Naive thymus-derived CD8-positive, alpha-beta T cell (primary cell): ENCODE data around the gene EFS. TPM values are rescaled to one million over a fixed set of nuclear protein-coding genes. Genes with fewer than 3 reads are reported as not detected.

Source experiments
- ATAC-seq, 2 donors: fragments of 150-1000 bp; cut with Tn5 transposase in 1 of 2; sonication (Bioruptor Pico), chemical (Tn5 transposase) in 1 of 2; 1 replicate in 1 of 2; 2 replicates in 1 of 2; pipeline ENCODE4 v1.10.0; 2021; ENCODE audit warnings: mild to moderate bottlenecking in 2 of 2, moderate library complexity in 2 of 2
- POLR2A ChIA-PET: fragments of 350-600 bp; sonication (Branson Sonifier 250); formaldehyde crosslinking; loops from one replicate; lab custom pipeline; 2021; ENCODE audit warnings: antibody characterized with exemption; lab: Charles Lee
- DNase-seq, 10 donors: peaks; one replicate each; pipeline versions ENCODE4 v3.0.0 to v3.0.0-alpha.2; 2020 to 2022
- H3K27ac Mint-ChIP-seq, 10 donors: one replicate each; pipeline ENCODE4 v1.8.0; 2020 to 2022; ENCODE audit warnings: mild to moderate bottlenecking in 10 of 10, mixed read lengths in 10 of 10, moderate library complexity in 4 of 10, inconsistent platforms in 1 of 10
- H3K27me3 Mint-ChIP-seq, 5 donors: one replicate each; pipeline ENCODE4 v1.8.0; 2021 to 2022; ENCODE audit warnings: mixed read lengths in 5 of 5
- H3K36me3 Mint-ChIP-seq, 3 donors: one replicate each; pipeline ENCODE4 v1.8.0; 2020 to 2022; ENCODE audit warnings: mixed read lengths in 3 of 3, mild to moderate bottlenecking in 2 of 3, inconsistent platforms in 1 of 3
- H3K4me1 Mint-ChIP-seq, 4 donors: one replicate each; pipeline ENCODE4 v1.8.0; 2021 to 2022; ENCODE audit warnings: mixed read lengths in 4 of 4
- H3K4me3 Mint-ChIP-seq, 10 donors: one replicate each; pipeline ENCODE4 v1.8.0; 2020 to 2022; ENCODE audit warnings: mild to moderate bottlenecking in 10 of 10, mixed read lengths in 10 of 10, moderate library complexity in 6 of 10, inconsistent platforms in 1 of 10
- H3K9me3 Mint-ChIP-seq, 9 donors: one replicate each; pipeline ENCODE4 v1.8.0; 2020 to 2022; ENCODE audit warnings: mixed read lengths in 9 of 9, mild to moderate bottlenecking in 3 of 9, inconsistent platforms in 1 of 9, moderate library complexity in 1 of 9
- microRNA-seq: library from miRNA; unstranded; fragments of <30 nt; microRNA quantifications from one replicate; pipeline ENCODE4 v1.2.0, GENCODE V29; 2022; ENCODE audit warnings: borderline microRNAs expressed
- polyA plus RNA-seq, 3 donors: library from polyadenylated mRNA; unstranded; fragments of 300-500 nt; fragmentation: Illumina TruSeq; gene quantifications; one replicate each; pipeline ENCODE4 v1.2.3, GENCODE V29; 2021
- total RNA-seq, 8 experiments: library from RNA in 2 of 8; stranded (reverse) in 2 of 8; gene quantifications; one replicate each; pipeline ENCODE4 v1.2.3 and lab custom pipeline; 2021 to 2026

Gene EFS
- total and polyA plus RNA-seq, 5 experiments from 2014 or later: not detected

DNA sequence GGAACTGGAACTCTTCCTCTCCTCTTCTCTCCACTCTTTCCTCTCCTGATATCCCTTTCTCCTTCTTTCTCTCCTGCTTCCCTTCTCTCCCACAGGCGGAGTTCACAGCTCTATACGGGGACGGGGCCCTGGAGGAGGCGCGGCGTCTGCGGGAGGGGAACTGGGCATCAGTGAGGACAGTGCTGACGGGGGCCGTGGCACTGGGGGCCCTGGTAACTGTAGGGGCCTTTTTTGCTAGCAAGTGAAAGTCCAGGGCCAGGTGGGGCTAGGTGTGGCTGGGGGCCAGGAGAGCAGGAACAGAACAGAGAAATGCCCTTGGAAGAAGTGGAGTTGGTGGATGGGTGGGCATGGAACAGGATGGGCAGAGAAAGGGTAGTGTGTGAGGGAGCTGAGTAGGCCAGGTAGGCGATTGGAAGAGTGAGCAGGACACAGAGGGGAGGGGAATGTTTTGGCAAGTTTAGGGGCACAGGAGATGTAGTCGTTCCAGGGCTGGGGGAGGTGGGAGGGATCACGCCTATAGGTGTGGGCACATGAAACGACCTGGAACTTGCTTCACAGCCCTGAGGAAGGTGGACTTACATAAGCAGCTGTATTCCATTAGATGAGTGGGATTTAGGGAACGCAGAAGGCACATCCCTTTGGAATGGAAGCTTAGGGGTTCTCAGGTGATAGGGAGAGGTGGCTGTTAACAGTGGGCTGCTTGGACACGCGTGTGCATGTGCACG is 56.1 kb downstream of the EFS start:
- Mint-ChIP-seq H3K27me3 (peaks cover 6 to 42% (median 34%) of the 10 kb centered on the region in 5 donors), H3K4me3 (no peak overlapping the region), H3K36me3 (no peaks in the 10 kb centered on the region), H3K27ac (peak overlapping the region in 1 of 10 donors; percentile 38), H3K9me3 (no peaks in the 10 kb centered on the region), H3K4me1 (peaks cover 0 to 14% (median 2%) of the 10 kb centered on the region in 4 donors)
- ATAC-seq (no peak), DNase-seq (no peak)
- POLR2A ChIA-PET: interaction anchor here (12.5 kb wide), 1 partner anchor 12 kb away, joined by 376 read pairs; the partner anchor contains the start of gene PABPN1

DNA sequence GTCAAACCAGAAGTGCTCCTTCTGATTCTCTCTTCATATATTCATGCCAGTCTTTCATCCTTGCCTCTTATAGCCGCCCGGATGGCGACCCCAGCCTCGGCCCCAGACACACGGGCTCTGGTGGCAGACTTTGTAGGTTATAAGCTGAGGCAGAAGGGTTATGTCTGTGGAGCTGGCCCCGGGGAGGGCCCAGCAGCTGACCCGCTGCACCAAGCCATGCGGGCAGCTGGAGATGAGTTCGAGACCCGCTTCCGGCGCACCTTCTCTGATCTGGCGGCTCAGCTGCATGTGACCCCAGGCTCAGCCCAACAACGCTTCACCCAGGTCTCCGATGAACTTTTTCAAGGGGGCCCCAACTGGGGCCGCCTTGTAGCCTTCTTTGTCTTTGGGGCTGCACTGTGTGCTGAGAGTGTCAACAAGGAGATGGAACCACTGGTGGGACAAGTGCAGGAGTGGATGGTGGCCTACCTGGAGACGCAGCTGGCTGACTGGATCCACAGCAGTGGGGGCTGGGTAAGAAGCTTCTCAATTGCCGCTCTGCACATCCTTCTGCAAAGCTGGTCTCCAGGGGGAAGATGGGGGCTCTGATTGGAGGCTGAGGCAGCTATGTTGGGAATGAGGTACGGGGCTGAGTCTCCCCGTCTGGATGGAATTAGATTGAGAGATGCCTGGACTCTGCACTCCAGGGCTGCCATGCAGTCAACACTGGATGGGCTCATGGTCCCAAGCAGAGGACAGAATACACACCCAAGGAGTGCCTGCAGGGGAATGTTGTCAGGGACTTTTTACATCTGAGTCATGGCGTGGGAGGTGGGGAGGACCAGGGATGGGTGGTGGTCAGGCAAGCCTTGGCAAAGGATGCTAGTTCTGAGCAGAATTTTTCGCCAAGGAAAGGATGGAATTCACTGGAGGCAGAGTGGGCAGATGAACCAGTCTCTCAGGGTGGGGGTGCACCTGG is 57.0 kb downstream of the EFS start:
- peak overlapping the region in 2 of 10 donors; percentile 39 to 75 for H3K4me3 Mint-ChIP-seq
- H3K36me3 Mint-ChIP-seq: no peaks in the 10 kb centered on the region
- no peaks in the 10 kb centered on the region for H3K9me3 Mint-ChIP-seq
- peaks cover 4 to 17% (median 6%) of the 10 kb centered on the region in 4 donors for H3K4me1 Mint-ChIP-seq
- H3K27ac Mint-ChIP-seq: no peak overlapping the region
- ATAC-seq (no peak), DNase-seq (no peak)
- H3K27me3 Mint-ChIP-seq: peaks cover 6 to 42% (median 34%) of the 10 kb centered on the region in 5 donors
- POLR2A ChIA-PET: interaction anchor here (12.5 kb wide), 1 partner anchor 12 kb away, joined by 376 read pairs; the partner anchor contains the start of gene PABPN1

DNA sequence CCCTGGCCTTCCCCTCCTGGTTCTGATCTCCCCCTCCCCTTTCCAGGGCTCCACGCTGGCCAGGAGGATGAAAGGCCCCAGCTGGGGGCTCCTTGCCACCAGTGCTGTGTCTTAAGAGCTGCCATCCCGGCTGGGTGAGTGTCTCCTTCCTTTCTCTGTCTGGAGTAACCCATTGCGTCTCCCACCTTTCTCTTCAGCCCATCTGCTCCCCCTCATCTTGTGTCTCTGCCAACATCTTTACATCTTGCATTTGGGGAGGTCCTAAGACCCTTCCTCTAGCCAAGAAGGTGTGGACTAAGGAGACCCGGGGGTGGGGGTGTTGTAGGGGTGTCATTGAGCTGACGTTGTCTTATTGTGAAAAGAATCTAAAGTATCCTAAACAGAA is 57.8 kb downstream of the EFS start:
- H3K27ac Mint-ChIP-seq: peak overlapping the region in 2 of 10 donors; percentile 23 to 51
- POLR2A ChIA-PET: interaction anchor here (12.5 kb wide), 1 partner anchor 13 kb away, joined by 376 read pairs; the partner anchor contains the start of gene PABPN1
- peak overlapping the region in 1 of 10 donors; percentile 75 for H3K4me3 Mint-ChIP-seq

DNA sequence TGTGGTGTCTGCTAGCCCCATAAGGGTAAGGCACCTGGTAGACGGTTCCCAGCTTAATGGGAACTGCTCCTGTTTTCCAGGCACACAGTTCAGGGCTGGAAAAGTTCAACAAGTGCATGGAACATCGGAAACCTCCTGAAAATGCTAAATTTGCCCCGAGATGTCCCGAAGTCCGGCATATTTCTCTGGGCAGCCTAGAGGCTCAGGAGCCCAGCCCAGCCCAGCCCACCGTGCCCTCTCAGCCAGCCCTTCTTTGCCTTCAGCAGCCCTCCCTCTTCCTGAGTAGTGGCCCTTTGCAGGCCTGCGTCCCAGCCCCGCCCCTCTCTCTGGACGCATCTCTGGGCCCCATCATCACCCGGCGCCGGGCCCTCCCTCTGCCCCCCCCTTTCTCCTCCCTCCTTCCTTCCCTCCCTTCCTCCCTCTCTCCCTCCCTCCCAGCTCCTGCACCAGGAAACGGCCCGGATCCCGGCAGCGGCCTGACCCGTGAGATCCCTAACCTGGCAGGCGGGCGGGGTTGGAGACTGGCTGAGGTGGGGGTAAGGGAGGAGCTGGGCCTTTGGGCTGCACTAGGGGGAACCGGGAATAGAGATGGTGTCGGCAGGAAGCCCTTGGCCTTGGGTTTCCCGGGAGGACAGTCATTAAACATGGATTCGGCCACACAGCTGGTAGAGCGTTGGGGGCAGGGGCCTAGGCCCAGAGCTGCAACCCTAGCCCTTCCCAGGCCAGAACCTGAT is 58.4 kb downstream of the EFS start, which contains the start of gene BCL2L2:
TSS of gene BCL2L2 (plus strand) at position 422 of the 734 bp plus-strand sequence. CDS start 935 bp downstream, outside the sequence.
- Mint-ChIP-seq H3K27me3 (peaks cover 6 to 42% (median 34%) of the 10 kb centered on the region in 5 donors), H3K4me3 (peak within 1 kb of the TSS in 2 of 10 donors; percentile 39 to 75), H3K27ac (peak within 1 kb of the TSS in 3 of 10 donors; percentile 7 to 51 (median 23)), H3K4me1 (peaks cover 8 to 22% (median 11%) of the 10 kb centered on the region in 4 donors), H3K9me3 (no peaks in the 10 kb centered on the region), H3K36me3 (no peaks in the 10 kb centered on the region)
- ATAC-seq (no peak), DNase-seq (no peak)
- POLR2A ChIA-PET: interaction anchor here (12.5 kb wide), 1 partner anchor 14 kb away, joined by 376 read pairs; the partner anchor contains the start of gene PABPN1

More for the DNA sequence above, 57.8 kb downstream of the EFS start:
- peaks cover 6 to 42% (median 34%) of the 10 kb centered on the region in 5 donors for H3K27me3 Mint-ChIP-seq
- no peaks in the 10 kb centered on the region for H3K36me3 Mint-ChIP-seq
- DNase-seq (no peak), ATAC-seq (no peak)
- H3K9me3 Mint-ChIP-seq: no peaks in the 10 kb centered on the region
- peaks cover 8 to 22% (median 11%) of the 10 kb centered on the region in 4 donors for H3K4me1 Mint-ChIP-seq

Small RNA genes within 50 kb of the gene (microRNA-seq; reads per million reads assigned to microRNA genes)
- not detected for gene MIR208A

Other genes starting within 250 kb of the EFS start
- 1 to 10 TPM; 1.5 to 1.8 TPM for gene CEBPE, start 245.9 kb downstream of the EFS start, total RNA-seq
- 1 to 10 TPM in 2 of 3 donors, under 1 TPM in 1; 0.66 to 2.4 (median 1.6) TPM for gene CEBPE, start 245.9 kb downstream of the EFS start, polyA plus RNA-seq
- 1 to 10 TPM; 7.2 to 7.9 TPM for gene SLC7A8, start 181.5 kb downstream of the EFS start, total RNA-seq
- 10 to 100 TPM in 2 of 3 donors, 1 to 10 TPM in 1; 4.0 to 12.8 (median 10.9) TPM for gene SLC7A8, start 181.5 kb downstream of the EFS start, polyA plus RNA-seq
- not detected for gene RNF212B, start 127.2 kb downstream of the EFS start, total RNA-seq
- not detected for gene RNF212B, start 127.2 kb downstream of the EFS start, polyA plus RNA-seq
- gene HOMEZ, start 79.0 kb downstream of the EFS start, total RNA-seq: 10 to 100 TPM; 15.4 to 16.0 TPM
- gene HOMEZ, start 79.0 kb downstream of the EFS start, polyA plus RNA-seq: 1 to 10 TPM; 3.9 to 6.1 (median 5.9) TPM
- 100 to 1,000 TPM; 113 to 119 TPM for gene PPP1R3E, start 62.3 kb downstream of the EFS start, total RNA-seq
- gene PPP1R3E, start 62.3 kb downstream of the EFS start, polyA plus RNA-seq: 1 to 10 TPM; 2.6 to 3.1 (median 3.1) TPM
- 1 to 10 TPM; 3.8 to 4.2 TPM for gene BCL2L2, start 58.3 kb downstream of the EFS start, total RNA-seq
- gene BCL2L2, start 58.3 kb downstream of the EFS start, polyA plus RNA-seq: not detected
- gene PABPN1, start 43.7 kb downstream of the EFS start, total RNA-seq: 100 to 1,000 TPM; 214 to 218 TPM
- 10 to 100 TPM; 84.3 to 96.9 (median 88.5) TPM for gene PABPN1, start 43.7 kb downstream of the EFS start, polyA plus RNA-seq
- 10 to 100 TPM; 20.8 to 22.6 TPM for gene SLC22A17, start 12.3 kb downstream of the EFS start, total RNA-seq
- gene SLC22A17, start 12.3 kb downstream of the EFS start, polyA plus RNA-seq: 1 to 10 TPM; 3.9 to 9.6 (median 5.5) TPM
- gene IL25, start 7.6 kb upstream of the EFS start, total RNA-seq: not detected
- not detected for gene IL25, start 7.6 kb upstream of the EFS start, polyA plus RNA-seq
- not detected for gene CMTM5, start 11.9 kb upstream of the EFS start, total RNA-seq
- gene CMTM5, start 11.9 kb upstream of the EFS start, polyA plus RNA-seq: not detected
- not detected for gene MYH6, start 43.1 kb upstream of the EFS start, total RNA-seq
- not detected for gene MYH6, start 43.1 kb upstream of the EFS start, polyA plus RNA-seq
- gene MYH7, start 70.5 kb upstream of the EFS start, total RNA-seq: not detected
- gene MYH7, start 70.5 kb upstream of the EFS start, polyA plus RNA-seq: not detected
- gene NGDN, start 104.5 kb upstream of the EFS start, total RNA-seq: 10 to 100 TPM; 83.7 to 86.6 TPM
- gene NGDN, start 104.5 kb upstream of the EFS start, polyA plus RNA-seq: 10 to 100 TPM; 64.0 to 84.8 (median 68.4) TPM
- 1 to 10 TPM in 1 of 2 experiments, under 1 TPM in 1; 0.62 to 1.0 TPM for gene ZFHX2, start 186.6 kb upstream of the EFS start, total RNA-seq
- under 1 TPM; 0.02 to 0.23 (median 0.03) TPM for gene ZFHX2, start 186.6 kb upstream of the EFS start, polyA plus RNA-seq
- gene THTPA, start 191.1 kb upstream of the EFS start, total RNA-seq: 10 to 100 TPM; 28.5 to 29.4 TPM
- gene THTPA, start 191.1 kb upstream of the EFS start, polyA plus RNA-seq: 10 to 100 TPM; 14.9 to 15.6 (median 14.9) TPM
- 100 to 1,000 TPM; 483 to 529 TPM for gene AP1G2, start 202.6 kb upstream of the EFS start, total RNA-seq
- 10 to 100 TPM; 67.8 to 91.4 (median 68.4) TPM for gene AP1G2, start 202.6 kb upstream of the EFS start, polyA plus RNA-seq
- not detected for gene JPH4, start 213.6 kb upstream of the EFS start, total RNA-seq
- under 1 TPM in 2 of 3 donors, not detected in 1; 0.07 to 0.29 TPM for gene JPH4, start 213.6 kb upstream of the EFS start, polyA plus RNA-seq